HepG2 (cell line): Measurements from ENCODE around the gene TAS1R3. TPM values are rescaled to one million over a fixed set of nuclear protein-coding genes. Genes with fewer than 3 reads are reported as not detected.

Experiments
- AKNA ChIP-seq: sonication (generic); formaldehyde crosslinking; IDR thresholded peaks from 2 replicates; pipeline ENCODE4 v1.4.0; 2020; ENCODE audit warnings: missing genetic modification reagents, borderline replicate concordance
- ARNTL ChIP-seq: sonication (generic); formaldehyde crosslinking; IDR thresholded peaks from 2 replicates; pipeline ENCODE4 v1.4.0; 2020; ENCODE audit warnings: mild to moderate bottlenecking, missing genetic modification reagents
- GATAD1 ChIP-seq: IDR thresholded peaks from 2 replicates; pipeline ENCODE4 v1.6.1; 2016; ENCODE audit warnings: missing genetic modification reagents, missing compliant biosample characterization
- HNF1B ChIP-seq: sonication (generic); formaldehyde crosslinking; IDR thresholded peaks from 2 replicates; pipeline ENCODE4 v1.5.1; 2020; ENCODE audit warnings: mild to moderate bottlenecking, moderate library complexity, missing genetic modification reagents
- HNRNPL ChIP-seq: fragments of 200-400 bp; formaldehyde crosslinking; IDR thresholded peaks from 2 replicates; pipeline ENCODE4 v1.6.1; 2017; ENCODE audit warnings: mild to moderate bottlenecking, low read depth, low read length
- IKZF4 ChIP-seq: sonication (generic); formaldehyde crosslinking; IDR thresholded peaks from 2 replicates; pipeline ENCODE4 v1.5.1; 2020; ENCODE audit warnings: borderline replicate concordance, mild to moderate bottlenecking, low read depth, missing genetic modification reagents; ENCODE audit errors: not compliant biosample characterization
- KDM2A ChIP-seq: sonication (generic); formaldehyde crosslinking; IDR thresholded peaks from 2 replicates; pipeline ENCODE4 v1.4.0; 2020; ENCODE audit warnings: low read depth, missing genetic modification reagents, borderline replicate concordance
- KDM3A ChIP-seq: IDR thresholded peaks from 2 replicates; pipeline ENCODE4 v1.6.1; 2018; ENCODE audit warnings: low read depth, missing compliant biosample characterization
- NR2F6 ChIP-seq, 2 experiments: IDR thresholded peaks; 2 replicates each; pipeline ENCODE4 v1.6.1; 2016; ENCODE audit warnings: antibody characterized with exemption in 1 of 2, mild to moderate bottlenecking in 1 of 2
- PLRG1 ChIP-seq: fragments of 450-650 bp; conservative IDR thresholded peaks from 2 replicates; pipeline ENCODE4 v1.6.1; 2016
- SP1 ChIP-seq, 2 experiments: fragments of 450-650 bp in 1 of 2; sonication (generic) in 1 of 2; formaldehyde crosslinking in 1 of 2; IDR thresholded peaks; 2 replicates each; pipeline versions ENCODE4 v1.4.0 to v1.6.1; 2016 to 2020; ENCODE audit warnings: missing genetic modification reagents in 1 of 2
- TEAD2 ChIP-seq: sonication (generic); formaldehyde crosslinking; IDR thresholded peaks from 2 replicates; pipeline ENCODE4 v1.9.0; 2021; ENCODE audit warnings: missing genetic modification reagents
- ZBTB21 ChIP-seq: sonication (generic); formaldehyde crosslinking; IDR thresholded peaks from 2 replicates; pipeline ENCODE4 v1.4.0; 2020; ENCODE audit warnings: missing genetic modification reagents
- ZEB1 ChIP-seq: IDR thresholded peaks from 2 replicates; pipeline ENCODE4 v1.6.1; 2012; ENCODE audit warnings: mild to moderate bottlenecking, low read depth, inconsistent platforms; ENCODE audit not compliant: insufficient replicate concordance
- ZFP91 ChIP-seq: sonication (generic); formaldehyde crosslinking; IDR thresholded peaks from 2 replicates; pipeline ENCODE4 v1.9.0; 2022; ENCODE audit warnings: missing genetic modification reagents, mild to moderate bottlenecking, borderline replicate concordance
- ZNF275 ChIP-seq: sonication (generic); formaldehyde crosslinking; IDR thresholded peaks from 2 replicates; pipeline ENCODE4 v1.8.0; 2022; ENCODE audit warnings: missing genetic modification reagents, mild to moderate bottlenecking, inconsistent platforms, borderline replicate concordance
- ZNF33A ChIP-seq: sonication (generic); formaldehyde crosslinking; IDR thresholded peaks from 2 replicates; pipeline ENCODE4 v1.5.1; 2020; ENCODE audit warnings: missing genetic modification reagents, mild to moderate bottlenecking, moderate library complexity, borderline replicate concordance
- ZNF652 ChIP-seq: IDR thresholded peaks from 2 replicates; pipeline ENCODE4 v1.6.1; 2016; ENCODE audit warnings: low read depth, borderline replicate concordance
- ZNF672 ChIP-seq: sonication (generic); formaldehyde crosslinking; IDR thresholded peaks from 2 replicates; pipeline ENCODE4 v1.8.1; 2022; ENCODE audit warnings: missing genetic modification reagents
- polyA plus RNA-seq, 8 experiments: library from polyadenylated mRNA; depleted of rRNA in 3 of 8; stranded (reverse) in 7 of 8; unstranded in 1 of 8; fragments of >200 nt; fragmentation: Illumina TruSeq in 4 of 8; extraction: Trizol in 4 of 8; gene quantifications; 2 replicates each; pipeline versions ENCODE4 v1.2.1 to v1.2.3, GENCODE V29; 2011 to 2016; ENCODE audit warnings: low read depth in 4 of 8, missing spikeins in 1 of 8, mixed read lengths in 1 of 8; ENCODE audit not compliant: insufficient read depth in 1 of 8
- total RNA-seq, 5 experiments: library from RNA; depleted of rRNA; stranded (reverse); fragments of >200 nt; fragmentation: Illumina TruSeq; extraction: Trizol; gene quantifications; 2 replicates each; pipeline ENCODE4 v1.2.3, GENCODE V29; 2016; ENCODE audit warnings: low read depth in 1 of 5

TAS1R3 gene
- total and polyA plus RNA-seq, 2 of the 13 experiments (the other 11 are each of a cell fraction or from before 2014, with no cell fraction given), result 0.13 to 0.15 TPM

- TF ChIP-seq ARNTL (CRISPR knock-in tag) (peak; percentile 97), ZNF652 (CRISPR knock-in tag) (peak; percentile 96), ZEB1 (no peak), ZNF672 (CRISPR knock-in tag) (no peak), KDM2A (CRISPR knock-in tag) (peak; percentile 48), ZBTB21 (CRISPR knock-in tag) (no peak), HNF1B (CRISPR knock-in tag) (0 out of 2 replicates have a peak, but pooled peaks have one; percentile 13), SP1 (IDR thresholded peaks at IDR 0.05) (no peak), SP1 (CRISPR knock-in tag; IDR thresholded peaks at IDR 0.05) (peak; percentile 16; the same call in 1 of the 2 replicates), NR2F6 (IDR thresholded peaks at IDR 0.05) (no peak), NR2F6 (CRISPR knock-in tag; IDR thresholded peaks at IDR 0.05) (no peak), ZFP91 (peak; percentile 73), KDM3A (CRISPR knock-in tag) (0 out of 2 replicates have a peak, but pooled peaks have one; percentile 22), GATAD1 (CRISPR knock-in tag) (no peak), ZNF33A (CRISPR knock-in tag) (no peak), ZNF275 (CRISPR knock-in tag) (0 out of 2 replicates have a peak, but pooled peaks have one; percentile 5), PLRG1 (no peak), TEAD2 (CRISPR knock-in tag) (no peak), AKNA (CRISPR knock-in tag) (no peak), IKZF4 (CRISPR knock-in tag) (no peak), HNRNPL (0 out of 2 replicates have a peak, but pooled peaks have one; percentile 38)
Observed at GRCh38 chr1:1304331-1305299, 26.5 kb upstream of the TAS1R3 start (continued).
